OCI-LY7 (cell line): ENCODE results near the gene OAT. TPM values are rescaled to one million over a fixed set of nuclear protein-coding genes. Genes with fewer than 3 reads are reported as not detected.

Source experiments
- BruUV-seq: library from RNA; stranded (reverse); fragments of 400-500 nt; replicated peaks from 2 replicates; lab custom pipeline; 2021; lab: Mats Ljungman, UMichigan
- CTCF ChIA-PET: fragments of 300-600 bp; sonication (Branson Sonifier 250); formaldehyde crosslinking; loops from one replicate; lab custom pipeline; 2022; ENCODE audit warnings: antibody characterized with exemption; ENCODE audit not compliant: unreplicated experiment; lab: Charles Lee
- POLR2A ChIA-PET: fragments of 300-600 bp; sonication (Branson Sonifier 250); formaldehyde crosslinking; loops from one replicate; lab custom pipeline; 2022; ENCODE audit warnings: antibody characterized with exemption; lab: Charles Lee
- DNase-seq: peaks from one replicate; pipeline ENCODE4 v3.0.0-alpha.2; 2015; ENCODE audit warnings: low spot score
- H2AFZ ChIP-seq: fragments of 200-600 bp; sonication (generic), shearing (Covaris generic); 2 replicates; pipeline ENCODE4 v1.6.1; 2014; ENCODE audit warnings: mild to moderate bottlenecking, antibody characterized with exemption, low read length, moderate library complexity
- H3K27ac ChIP-seq: fragments of 200-600 bp; sonication (generic); 2 replicates; pipeline ENCODE4 v1.5.1; 2014; ENCODE audit warnings: mixed run types, low read depth, mild to moderate bottlenecking, moderate library complexity, low read length, inconsistent platforms; ENCODE audit not compliant: poor library complexity, severe bottlenecking
- H3K36me3 ChIP-seq: fragments of 200-600 bp; sonication (generic); 2 replicates; pipeline ENCODE4 v1.6.1; 2014; ENCODE audit warnings: mild to moderate bottlenecking, antibody characterized with exemption, low read length, moderate library complexity, mixed read lengths; ENCODE audit not compliant: insufficient read depth
- H3K4me1 ChIP-seq: fragments of 200-600 bp; sonication (generic); 2 replicates; pipeline ENCODE4 v1.5.1; 2014; ENCODE audit warnings: mild to moderate bottlenecking, low read length; ENCODE audit not compliant: insufficient read depth, poor library complexity, severe bottlenecking
- H3K4me2 ChIP-seq: fragments of 200-600 bp; sonication (generic); 2 replicates; pipeline ENCODE4 v1.6.1; 2014; ENCODE audit warnings: mild to moderate bottlenecking, low read length
- H3K4me3 ChIP-seq: fragments of 200-600 bp; sonication (generic); 2 replicates; pipeline ENCODE4 v1.5.1; 2014; ENCODE audit warnings: mild to moderate bottlenecking, low read depth, low read length; ENCODE audit not compliant: poor library complexity, severe bottlenecking
- H3K79me2 ChIP-seq: fragments of 200-600 bp; sonication (generic); 2 replicates; pipeline ENCODE4 v1.6.1; 2016; ENCODE audit warnings: low read depth, mild to moderate bottlenecking, low read length, moderate library complexity, mixed read lengths; ENCODE audit not compliant: insufficient read depth
- H3K9me2 ChIP-seq: fragments of 200-600 bp; sonication (generic); 2 replicates; pipeline ENCODE4 v1.6.1; 2016; ENCODE audit warnings: mild to moderate bottlenecking, low read length, mixed read lengths; ENCODE audit not compliant: insufficient read depth
- H3K9me3 ChIP-seq: fragments of 200-600 bp; sonication (generic); 2 replicates; pipeline ENCODE4 v1.6.1; 2014; ENCODE audit warnings: mild to moderate bottlenecking, mixed run types, low read length, mixed read lengths
- H4K20me1 ChIP-seq: fragments of 200-600 bp; sonication (generic); 2 replicates; pipeline ENCODE4 v1.6.1; 2014; ENCODE audit warnings: mild to moderate bottlenecking, antibody characterized with exemption, low read length, moderate library complexity, mixed read lengths; ENCODE audit not compliant: insufficient read depth
- CTCF ChIP-seq: fragments of 200-600 bp; sonication (generic); conservative IDR thresholded peaks from 2 replicates; pipeline ENCODE4 v1.5.1; 2014; ENCODE audit warnings: mild to moderate bottlenecking, antibody characterized with exemption, low read length, moderate library complexity, mixed read lengths
- EZH2phosphoT487 ChIP-seq: fragments of 200-600 bp; sonication (generic); IDR thresholded peaks from 2 replicates; pipeline ENCODE4 v1.6.1; 2018; ENCODE audit warnings: low read depth, borderline replicate concordance, mild to moderate bottlenecking, mixed run types, antibody characterized with exemption, low read length, moderate library complexity, mixed read lengths
- intact Hi-C: fragments of 100-400 bp; cut with micrococcal nuclease; formaldehyde crosslinking; loops from one replicate; pipeline ENCODE4 v1.10.0; 2022; ENCODE audit not compliant: unreplicated experiment
- total RNA-seq, 2 experiments: library from RNA; depleted of rRNA in 1 of 2; stranded (reverse); fragments of >200 nt in 1 of 2; shearing (Covaris generic) in 1 of 2; gene quantifications; 2 replicates each; pipeline ENCODE4 v1.2.3, GENCODE V29; 2014 to 2022

Gene OAT
- total RNA-seq, 2 experiments from 2014 or later: 13.5 to 27.1 TPM

GRCh38 chr10:124403548-124403947 lies 15.2 kb downstream of the OAT start:
- intact Hi-C loops: loop anchor here (1.0 to 10.0 kb wide), 3 partner anchors 311 to 819 kb away; partner anchors contain the start of gene CHST15
- no TSS peak for BruUV-seq
- ChIA-PET CTCF (interaction anchor here (0.5 to 1.0 kb wide), 4 partner anchors 9 to 135 kb away, joined by 3 to 4 read pairs (median 3); no protein-coding TSS in a partner anchor), POLR2A (interaction anchor here (0.8 to 1.4 kb wide), 3 partner anchors 10 to 297 kb away, joined by 3 to 8 read pairs (median 4); no protein-coding TSS in a partner anchor)
- no peaks in the 10 kb centered on the region for H4K20me1 ChIP-seq
- DNase-seq: peak; percentile 94
- no peaks in the 10 kb centered on the region for H3K9me3 ChIP-seq
- peak overlapping the region; percentile 25; the same call in 1 of the 2 replicates for H3K4me2 ChIP-seq
- H3K9me2 ChIP-seq: no peaks in the 10 kb centered on the region
- peak overlapping the region; percentile 44 for H3K27ac ChIP-seq
- TF ChIP-seq CTCF: peak; percentile 86
- no peak for TF ChIP-seq EZH2phosphoT487
- H3K4me1 ChIP-seq: peaks cover 12% of the 10 kb centered on the region
- no peak overlapping the region for H3K4me3 ChIP-seq
- peaks cover 21% of the 10 kb centered on the region; the same call in 1 of the 2 replicates for H3K36me3 ChIP-seq
- H3K79me2 ChIP-seq: no peaks in the 10 kb centered on the region
- peak overlapping the region; percentile 97 for H2AFZ ChIP-seq

GRCh38 chr10:124402273-124402672 lies 16.4 kb downstream of the OAT start:
- no TSS peak for BruUV-seq
- TF ChIP-seq EZH2phosphoT487: no peak
- TF ChIP-seq CTCF: no peak

GRCh38 chr10:124401633-124402032 lies 17.1 kb downstream of the OAT start:
- no peak for TF ChIP-seq CTCF
- Histone ChIP-seq H3K9me2 (no peaks in the 10 kb centered on the region), H3K4me3 (no peak overlapping the region), H2AFZ (no peak overlapping the region), H3K27ac (no peak overlapping the region), H3K4me1 (peaks cover 12% of the 10 kb centered on the region), H3K4me2 (no peak overlapping the region), H3K79me2 (no peaks in the 10 kb centered on the region), H4K20me1 (no peaks in the 10 kb centered on the region), H3K36me3 (peaks cover 21% of the 10 kb centered on the region; the same call in 1 of the 2 replicates), H3K9me3 (no peaks in the 10 kb centered on the region)
- ChIA-PET POLR2A (no interaction called here), CTCF (no interaction called here)
- no TSS peak for BruUV-seq
- no peak for DNase-seq
- intact Hi-C loops: loop anchor here (5.0 to 10.0 kb wide), 2 partner anchors 309 to 817 kb away; partner anchors contain the start of gene CHST15

More at GRCh38 chr10:124402273-124402672, 16.4 kb downstream of the OAT start:
- Histone ChIP-seq H3K36me3 (peaks cover 21% of the 10 kb centered on the region; the same call in 1 of the 2 replicates), H3K9me2 (no peaks in the 10 kb centered on the region), H3K4me1 (peaks cover 12% of the 10 kb centered on the region), H3K27ac (no peak overlapping the region), H3K4me3 (no peak overlapping the region), H3K4me2 (no peak overlapping the region), H3K9me3 (no peaks in the 10 kb centered on the region), H2AFZ (no peak overlapping the region), H4K20me1 (no peaks in the 10 kb centered on the region), H3K79me2 (no peaks in the 10 kb centered on the region)
- intact Hi-C loops: loop anchor here (5.0 to 10.0 kb wide), 2 partner anchors 310 to 817 kb away; partner anchors contain the start of gene CHST15
- ChIA-PET POLR2A (no interaction called here), CTCF (no interaction called here)
- no peak for DNase-seq
